HepG2 (cell line): ENCODE measurements around the gene HLCS. TPM values are rescaled to one million over a fixed set of nuclear protein-coding genes. Genes with fewer than 3 reads are reported as not detected.

ENCODE experiments used
- EED ChIP-seq: sonication (generic); formaldehyde crosslinking; IDR thresholded peaks from 2 replicates; pipeline ENCODE4 v1.5.0; 2020; ENCODE audit warnings: mild to moderate bottlenecking, missing genetic modification reagents
- EP300 ChIP-seq, 3 experiments: sonication (generic) in 1 of 3; formaldehyde crosslinking in 1 of 3; IDR thresholded peaks; 2 replicates each; pipeline versions ENCODE4 v1.5.1 to v1.6.1; 2011 to 2020; ENCODE audit warnings: low read depth in 2 of 3, low read length in 2 of 3, borderline replicate concordance in 1 of 3, improper control_type of control experiment in 1 of 3, mild to moderate bottlenecking in 1 of 3, missing genetic modification reagents in 1 of 3, moderate library complexity in 1 of 3
- GTF2F1 ChIP-seq: fragments of 150-350 bp; IDR thresholded peaks from 2 replicates; pipeline ENCODE4 v1.6.1; 2014; ENCODE audit warnings: low read length
- KLF12 ChIP-seq: sonication (generic); formaldehyde crosslinking; IDR thresholded peaks from 2 replicates; pipeline ENCODE4 v1.4.0; 2020; ENCODE audit warnings: missing genetic modification reagents, borderline replicate concordance
- TMF1 ChIP-seq: sonication (generic); formaldehyde crosslinking; IDR thresholded peaks from 2 replicates; pipeline ENCODE4 v1.8.1; 2022; ENCODE audit warnings: low read depth, missing genetic modification reagents
- ZNF430 ChIP-seq: sonication (generic); formaldehyde crosslinking; IDR thresholded peaks from 2 replicates; pipeline ENCODE4 v1.9.0; 2021; ENCODE audit warnings: mild to moderate bottlenecking, missing genetic modification reagents
- ZNF672 ChIP-seq: sonication (generic); formaldehyde crosslinking; IDR thresholded peaks from 2 replicates; pipeline ENCODE4 v1.8.1; 2022; ENCODE audit warnings: missing genetic modification reagents
- ZNF788 ChIP-seq: sonication (generic); formaldehyde crosslinking; IDR thresholded peaks from 2 replicates; pipeline ENCODE4 v1.5.0; 2020; ENCODE audit warnings: mild to moderate bottlenecking, missing genetic modification reagents, borderline replicate concordance
- polyA plus RNA-seq, 8 experiments: library from polyadenylated mRNA; depleted of rRNA in 3 of 8; stranded (reverse) in 7 of 8; unstranded in 1 of 8; fragments of >200 nt; fragmentation: Illumina TruSeq in 4 of 8; extraction: Trizol in 4 of 8; gene quantifications; 2 replicates each; pipeline versions ENCODE4 v1.2.1 to v1.2.3, GENCODE V29; 2011 to 2016; ENCODE audit warnings: low read depth in 4 of 8, missing spikeins in 1 of 8, mixed read lengths in 1 of 8; ENCODE audit not compliant: insufficient read depth in 1 of 8
- total RNA-seq, 5 experiments: library from RNA; depleted of rRNA; stranded (reverse); fragments of >200 nt; fragmentation: Illumina TruSeq; extraction: Trizol; gene quantifications; 2 replicates each; pipeline ENCODE4 v1.2.3, GENCODE V29; 2016; ENCODE audit warnings: low read depth in 1 of 5
- TF ChIP-seq, protein P1 (sequence below): sonication (generic); formaldehyde crosslinking; IDR thresholded peaks from 2 replicates; pipeline ENCODE4 v1.8.0; 2022; ENCODE audit warnings: mild to moderate bottlenecking, missing genetic modification reagents, moderate library complexity
- TF ChIP-seq, protein P2 (sequence below): sonication (generic); formaldehyde crosslinking; IDR thresholded peaks from 2 replicates; pipeline ENCODE4 v1.4.0; 2020; ENCODE audit warnings: missing genetic modification reagents
- TF ChIP-seq, protein P3 (sequence below): sonication (generic); formaldehyde crosslinking; IDR thresholded peaks from 2 replicates; pipeline ENCODE4 v1.5.0; 2020; ENCODE audit warnings: mild to moderate bottlenecking, missing genetic modification reagents, borderline replicate concordance
- TF ChIP-seq, protein P4 (sequence below): sonication (generic); formaldehyde crosslinking; IDR thresholded peaks from 2 replicates; pipeline ENCODE4 v1.5.0; 2020; ENCODE audit warnings: missing genetic modification reagents

The HLCS gene
- total and polyA plus RNA-seq, 2 of the 13 experiments (the other 11 are each of a cell fraction or from before 2014, with no cell fraction given), result 7.9 to 12.3 TPM

DNA sequence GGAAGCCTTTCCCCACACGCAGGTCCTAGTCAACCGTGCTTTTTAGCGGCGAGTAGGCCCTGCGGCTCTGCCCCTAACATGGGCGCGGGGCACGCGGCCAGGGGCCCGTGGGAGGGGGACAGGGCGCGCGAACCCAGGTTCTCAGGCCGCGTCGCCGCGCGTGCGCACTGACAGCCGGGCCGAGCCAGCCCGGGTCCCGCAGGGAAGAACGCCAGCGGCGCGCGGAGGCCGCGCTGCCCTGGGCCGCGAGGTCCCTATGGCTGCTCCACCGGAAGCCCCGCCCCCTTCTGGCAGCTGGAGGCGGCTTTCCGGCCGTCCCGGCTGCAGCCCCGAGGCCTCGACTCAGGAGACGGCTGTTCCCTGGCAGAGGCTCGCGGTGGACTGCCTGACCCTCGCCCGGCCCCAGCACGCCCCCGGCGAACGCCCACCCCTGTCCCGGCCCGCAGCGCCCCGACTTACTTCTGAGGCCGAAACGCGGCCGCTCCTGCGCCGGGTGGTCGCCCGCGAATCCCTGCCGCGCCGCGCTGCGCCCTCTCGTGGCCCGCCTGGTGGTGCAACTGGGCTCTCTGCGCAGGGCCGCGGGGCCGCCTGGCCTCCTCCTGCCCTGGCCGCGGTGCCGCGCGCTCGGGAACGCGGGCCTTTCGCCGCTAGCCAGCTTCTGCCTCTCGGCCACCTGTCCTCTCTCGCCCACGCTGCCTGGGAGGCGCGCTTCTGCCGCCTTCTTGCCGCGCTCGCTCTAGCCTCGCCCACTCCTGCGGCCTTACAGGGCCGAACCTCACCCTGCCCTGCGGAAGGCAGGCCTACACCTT lies 23.4 kb upstream of the HLCS start (continued):
- TF ChIP-seq, protein P1, sequence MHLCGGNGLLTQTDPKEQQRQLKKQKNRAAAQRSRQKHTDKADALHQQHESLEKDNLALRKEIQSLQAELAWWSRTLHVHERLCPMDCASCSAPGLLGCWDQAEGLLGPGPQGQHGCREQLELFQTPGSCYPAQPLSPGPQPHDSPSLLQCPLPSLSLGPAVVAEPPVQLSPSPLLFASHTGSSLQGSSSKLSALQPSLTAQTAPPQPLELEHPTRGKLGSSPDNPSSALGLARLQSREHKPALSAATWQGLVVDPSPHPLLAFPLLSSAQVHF (CRISPR knock-in tag), result 0 out of 2 replicates have a peak, but pooled peaks have one; percentile 28
- TF ChIP-seq ZNF430 (CRISPR knock-in tag), result peak; percentile 75; the same call in 1 of the 2 replicates
- no peak for TF ChIP-seq ZNF672 (CRISPR knock-in tag)
- TF ChIP-seq, protein P2, sequence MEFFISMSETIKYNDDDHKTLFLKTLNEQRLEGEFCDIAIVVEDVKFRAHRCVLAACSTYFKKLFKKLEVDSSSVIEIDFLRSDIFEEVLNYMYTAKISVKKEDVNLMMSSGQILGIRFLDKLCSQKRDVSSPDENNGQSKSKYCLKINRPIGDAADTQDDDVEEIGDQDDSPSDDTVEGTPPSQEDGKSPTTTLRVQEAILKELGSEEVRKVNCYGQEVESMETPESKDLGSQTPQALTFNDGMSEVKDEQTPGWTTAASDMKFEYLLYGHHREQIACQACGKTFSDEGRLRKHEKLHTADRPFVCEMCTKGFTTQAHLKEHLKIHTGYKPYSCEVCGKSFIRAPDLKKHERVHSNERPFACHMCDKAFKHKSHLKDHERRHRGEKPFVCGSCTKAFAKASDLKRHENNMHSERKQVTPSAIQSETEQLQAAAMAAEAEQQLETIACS (CRISPR knock-in tag), result peak; percentile 97
- TF ChIP-seq ZNF788 (CRISPR knock-in tag), result no peak
- TF ChIP-seq, protein P3, sequence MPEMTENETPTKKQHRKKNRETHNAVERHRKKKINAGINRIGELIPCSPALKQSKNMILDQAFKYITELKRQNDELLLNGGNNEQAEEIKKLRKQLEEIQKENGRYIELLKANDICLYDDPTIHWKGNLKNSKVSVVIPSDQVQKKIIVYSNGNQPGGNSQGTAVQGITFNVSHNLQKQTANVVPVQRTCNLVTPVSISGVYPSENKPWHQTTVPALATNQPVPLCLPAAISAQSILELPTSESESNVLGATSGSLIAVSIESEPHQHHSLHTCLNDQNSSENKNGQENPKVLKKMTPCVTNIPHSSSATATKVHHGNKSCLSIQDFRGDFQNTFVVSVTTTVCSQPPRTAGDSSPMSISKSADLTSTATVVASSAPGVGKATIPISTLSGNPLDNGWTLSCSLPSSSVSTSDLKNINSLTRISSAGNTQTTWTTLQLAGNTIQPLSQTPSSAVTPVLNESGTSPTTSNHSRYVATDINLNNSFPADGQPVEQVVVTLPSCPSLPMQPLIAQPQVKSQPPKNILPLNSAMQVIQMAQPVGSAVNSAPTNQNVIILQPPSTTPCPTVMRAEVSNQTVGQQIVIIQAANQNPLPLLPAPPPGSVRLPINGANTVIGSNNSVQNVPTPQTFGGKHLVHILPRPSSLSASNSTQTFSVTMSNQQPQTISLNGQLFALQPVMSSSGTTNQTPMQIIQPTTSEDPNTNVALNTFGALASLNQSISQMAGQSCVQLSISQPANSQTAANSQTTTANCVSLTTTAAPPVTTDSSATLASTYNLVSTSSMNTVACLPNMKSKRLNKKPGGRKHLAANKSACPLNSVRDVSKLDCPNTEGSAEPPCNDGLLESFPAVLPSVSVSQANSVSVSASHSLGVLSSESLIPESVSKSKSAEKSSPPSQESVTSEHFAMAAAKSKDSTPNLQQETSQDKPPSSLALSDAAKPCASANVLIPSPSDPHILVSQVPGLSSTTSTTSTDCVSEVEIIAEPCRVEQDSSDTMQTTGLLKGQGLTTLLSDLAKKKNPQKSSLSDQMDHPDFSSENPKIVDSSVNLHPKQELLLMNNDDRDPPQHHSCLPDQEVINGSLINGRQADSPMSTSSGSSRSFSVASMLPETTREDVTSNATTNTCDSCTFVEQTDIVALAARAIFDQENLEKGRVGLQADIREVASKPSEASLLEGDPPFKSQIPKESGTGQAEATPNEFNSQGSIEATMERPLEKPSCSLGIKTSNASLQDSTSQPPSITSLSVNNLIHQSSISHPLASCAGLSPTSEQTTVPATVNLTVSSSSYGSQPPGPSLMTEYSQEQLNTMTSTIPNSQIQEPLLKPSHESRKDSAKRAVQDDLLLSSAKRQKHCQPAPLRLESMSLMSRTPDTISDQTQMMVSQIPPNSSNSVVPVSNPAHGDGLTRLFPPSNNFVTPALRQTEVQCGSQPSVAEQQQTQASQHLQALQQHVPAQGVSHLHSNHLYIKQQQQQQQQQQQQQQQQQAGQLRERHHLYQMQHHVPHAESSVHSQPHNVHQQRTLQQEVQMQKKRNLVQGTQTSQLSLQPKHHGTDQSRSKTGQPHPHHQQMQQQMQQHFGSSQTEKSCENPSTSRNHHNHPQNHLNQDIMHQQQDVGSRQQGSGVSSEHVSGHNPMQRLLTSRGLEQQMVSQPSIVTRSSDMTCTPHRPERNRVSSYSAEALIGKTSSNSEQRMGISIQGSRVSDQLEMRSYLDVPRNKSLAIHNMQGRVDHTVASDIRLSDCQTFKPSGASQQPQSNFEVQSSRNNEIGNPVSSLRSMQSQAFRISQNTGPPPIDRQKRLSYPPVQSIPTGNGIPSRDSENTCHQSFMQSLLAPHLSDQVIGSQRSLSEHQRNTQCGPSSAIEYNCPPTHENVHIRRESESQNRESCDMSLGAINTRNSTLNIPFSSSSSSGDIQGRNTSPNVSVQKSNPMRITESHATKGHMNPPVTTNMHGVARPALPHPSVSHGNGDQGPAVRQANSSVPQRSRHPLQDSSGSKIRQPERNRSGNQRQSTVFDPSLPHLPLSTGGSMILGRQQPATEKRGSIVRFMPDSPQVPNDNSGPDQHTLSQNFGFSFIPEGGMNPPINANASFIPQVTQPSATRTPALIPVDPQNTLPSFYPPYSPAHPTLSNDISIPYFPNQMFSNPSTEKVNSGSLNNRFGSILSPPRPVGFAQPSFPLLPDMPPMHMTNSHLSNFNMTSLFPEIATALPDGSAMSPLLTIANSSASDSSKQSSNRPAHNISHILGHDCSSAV (CRISPR knock-in tag), result no peak; the same call in 1 of the 2 replicates
- no peak for TF ChIP-seq TMF1 (CRISPR knock-in tag)
- TF ChIP-seq, protein P4, sequence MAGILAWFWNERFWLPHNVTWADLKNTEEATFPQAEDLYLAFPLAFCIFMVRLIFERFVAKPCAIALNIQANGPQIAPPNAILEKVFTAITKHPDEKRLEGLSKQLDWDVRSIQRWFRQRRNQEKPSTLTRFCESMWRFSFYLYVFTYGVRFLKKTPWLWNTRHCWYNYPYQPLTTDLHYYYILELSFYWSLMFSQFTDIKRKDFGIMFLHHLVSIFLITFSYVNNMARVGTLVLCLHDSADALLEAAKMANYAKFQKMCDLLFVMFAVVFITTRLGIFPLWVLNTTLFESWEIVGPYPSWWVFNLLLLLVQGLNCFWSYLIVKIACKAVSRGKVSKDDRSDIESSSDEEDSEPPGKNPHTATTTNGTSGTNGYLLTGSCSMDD (CRISPR knock-in tag), result 0 out of 2 replicates have a peak, but pooled peaks have one; percentile 87
- TF ChIP-seq EED (CRISPR knock-in tag), result no peak; the same call in 1 of the 2 replicates
- no peak for TF ChIP-seq GTF2F1
- peak; percentile 92 for TF ChIP-seq KLF12 (CRISPR knock-in tag)
- TF ChIP-seq EP300 (IDR thresholded peaks at IDR 0.05; ENCODE audit: low read depth in 2 of 2, low read length in 2 of 2), result no peak
- TF ChIP-seq EP300 (CRISPR knock-in tag; IDR thresholded peaks at IDR 0.05; ENCODE audit: borderline replicate concordance), result no peak
